SK-N-SH treated with all-trans-retinoic acid at 6 μM for 48 hours (cell line): ENCODE results near the gene PTPRD.

Source experiments
- CSDC2 ChIP-seq: fragments of 250-450 bp; sonication (Bioruptor Pico); IDR thresholded peaks from 2 replicates; pipeline ENCODE4 v1.5.0; 2020; ENCODE audit warnings: mild to moderate bottlenecking, moderate library complexity
- PPARA ChIP-seq: fragments of 250-450 bp; sonication (Bioruptor Pico); IDR thresholded peaks from 2 replicates; pipeline ENCODE4 v1.5.0; 2020; ENCODE audit warnings: mild to moderate bottlenecking, borderline replicate concordance
- RARB ChIP-seq: fragments of 250-450 bp; sonication (Bioruptor Pico); IDR thresholded peaks from 2 replicates; pipeline ENCODE4 v1.8.0; 2021; ENCODE audit warnings: mild to moderate bottlenecking, moderate library complexity
- SNAI2 ChIP-seq: fragments of 250-450 bp; sonication (Bioruptor Pico); IDR thresholded peaks from 2 replicates; pipeline ENCODE4 v1.5.0; 2020; ENCODE audit warnings: mild to moderate bottlenecking, moderate library complexity
- TCF4 ChIP-seq: fragments of 250-450 bp; sonication (Bioruptor Pico); IDR thresholded peaks from 2 replicates; pipeline ENCODE4 v1.8.0; 2021; ENCODE audit warnings: mild to moderate bottlenecking, moderate library complexity, borderline replicate concordance
- TOX ChIP-seq: fragments of 250-450 bp; sonication (Bioruptor Pico); IDR thresholded peaks from 2 replicates; pipeline ENCODE4 v1.8.0; 2021; ENCODE audit warnings: mild to moderate bottlenecking, moderate library complexity, borderline replicate concordance
- ZC3H10 ChIP-seq: fragments of 250-450 bp; sonication (Bioruptor Pico); IDR thresholded peaks from 2 replicates; pipeline ENCODE4 v1.5.1; 2021; ENCODE audit warnings: mild to moderate bottlenecking, moderate library complexity
- ZFP30 ChIP-seq: fragments of 450-650 bp; formaldehyde crosslinking; IDR thresholded peaks from 2 replicates; pipeline ENCODE4 v1.5.0; 2022; ENCODE audit warnings: mild to moderate bottlenecking, moderate library complexity
- ZNF565 ChIP-seq: fragments of 450-650 bp; formaldehyde crosslinking; conservative IDR thresholded peaks from 2 replicates; pipeline ENCODE4 v1.5.0; 2020; ENCODE audit warnings: low read depth, mild to moderate bottlenecking, moderate library complexity
- ZNF70 ChIP-seq: fragments of 450-650 bp; formaldehyde crosslinking; IDR thresholded peaks from 2 replicates; pipeline ENCODE4 v1.5.0; 2020; ENCODE audit warnings: mild to moderate bottlenecking, moderate library complexity
- ZNF8 ChIP-seq: fragments of 450-650 bp; formaldehyde crosslinking; IDR thresholded peaks from 2 replicates; pipeline ENCODE4 v1.5.0; 2020; ENCODE audit warnings: mild to moderate bottlenecking, moderate library complexity
- TF ChIP-seq, protein P1 (sequence below): fragments of 250-450 bp; sonication (Bioruptor Pico); IDR thresholded peaks from 2 replicates; pipeline ENCODE4 v1.5.1; 2021; ENCODE audit warnings: mild to moderate bottlenecking, moderate library complexity
- TF ChIP-seq, protein P2 (sequence below): fragments of 250-450 bp; sonication (Bioruptor Pico); IDR thresholded peaks from 2 replicates; pipeline ENCODE4 v1.5.1; 2020; ENCODE audit warnings: low read depth, mild to moderate bottlenecking, moderate library complexity
- TF ChIP-seq, protein P3 (sequence below): fragments of 250-450 bp; sonication (Bioruptor Pico); IDR thresholded peaks from 2 replicates; pipeline ENCODE4 v1.5.0; 2020; ENCODE audit warnings: mild to moderate bottlenecking, moderate library complexity

DNA sequence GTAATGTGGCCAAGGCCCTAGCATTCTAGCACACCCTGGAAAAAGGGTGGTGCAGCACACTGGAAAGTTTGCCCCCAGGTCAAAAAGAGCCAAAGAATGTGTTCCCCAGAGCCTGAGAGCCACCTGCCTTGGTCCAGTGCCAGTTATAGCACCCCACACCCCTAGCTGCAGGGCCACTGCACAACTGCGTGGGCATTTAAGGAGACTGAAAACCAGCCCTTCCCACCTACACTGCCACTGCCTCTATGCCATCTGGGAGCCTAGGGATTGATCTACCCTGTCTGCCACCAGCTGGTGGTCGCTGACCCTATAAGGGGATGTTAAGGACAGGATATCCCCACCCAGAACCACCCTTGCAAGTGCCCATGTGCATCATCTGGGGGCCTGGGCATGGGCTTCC lies 38.2 kb upstream of the PTPRD start:
- TF ChIP-seq RARB (CRISPR knock-in tag) (no peak), TCF4 (no peak), CSDC2 (CRISPR knock-in tag) (no peak), ZFP30 (CRISPR knock-in tag) (no peak), ZNF8 (CRISPR knock-in tag) (no peak), SNAI2 (CRISPR knock-in tag) (no peak), ZNF565 (no peak), TOX (CRISPR knock-in tag) (no peak), ZC3H10 (no peak), ZNF70 (CRISPR knock-in tag) (no peak), PPARA (CRISPR knock-in tag) (no peak)
- TF ChIP-seq, protein P1, sequence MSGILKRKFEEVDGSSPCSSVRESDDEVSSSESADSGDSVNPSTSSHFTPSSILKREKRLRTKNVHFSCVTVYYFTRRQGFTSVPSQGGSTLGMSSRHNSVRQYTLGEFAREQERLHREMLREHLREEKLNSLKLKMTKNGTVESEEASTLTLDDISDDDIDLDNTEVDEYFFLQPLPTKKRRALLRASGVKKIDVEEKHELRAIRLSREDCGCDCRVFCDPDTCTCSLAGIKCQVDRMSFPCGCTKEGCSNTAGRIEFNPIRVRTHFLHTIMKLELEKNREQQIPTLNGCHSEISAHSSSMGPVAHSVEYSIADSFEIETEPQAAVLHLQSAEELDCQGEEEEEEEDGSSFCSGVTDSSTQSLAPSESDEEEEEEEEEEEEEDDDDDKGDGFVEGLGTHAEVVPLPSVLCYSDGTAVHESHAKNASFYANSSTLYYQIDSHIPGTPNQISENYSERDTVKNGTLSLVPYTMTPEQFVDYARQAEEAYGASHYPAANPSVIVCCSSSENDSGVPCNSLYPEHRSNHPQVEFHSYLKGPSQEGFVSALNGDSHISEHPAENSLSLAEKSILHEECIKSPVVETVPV (CRISPR knock-in tag) = no peak
- TF ChIP-seq, protein P2, sequence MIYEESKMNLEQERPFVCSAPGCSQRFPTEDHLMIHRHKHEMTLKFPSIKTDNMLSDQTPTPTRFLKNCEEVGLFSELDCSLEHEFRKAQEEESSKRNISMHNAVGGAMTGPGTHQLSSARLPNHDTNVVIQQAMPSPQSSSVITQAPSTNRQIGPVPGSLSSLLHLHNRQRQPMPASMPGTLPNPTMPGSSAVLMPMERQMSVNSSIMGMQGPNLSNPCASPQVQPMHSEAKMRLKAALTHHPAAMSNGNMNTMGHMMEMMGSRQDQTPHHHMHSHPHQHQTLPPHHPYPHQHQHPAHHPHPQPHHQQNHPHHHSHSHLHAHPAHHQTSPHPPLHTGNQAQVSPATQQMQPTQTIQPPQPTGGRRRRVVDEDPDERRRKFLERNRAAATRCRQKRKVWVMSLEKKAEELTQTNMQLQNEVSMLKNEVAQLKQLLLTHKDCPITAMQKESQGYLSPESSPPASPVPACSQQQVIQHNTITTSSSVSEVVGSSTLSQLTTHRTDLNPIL (CRISPR knock-in tag) = no peak
- TF ChIP-seq, protein P3, sequence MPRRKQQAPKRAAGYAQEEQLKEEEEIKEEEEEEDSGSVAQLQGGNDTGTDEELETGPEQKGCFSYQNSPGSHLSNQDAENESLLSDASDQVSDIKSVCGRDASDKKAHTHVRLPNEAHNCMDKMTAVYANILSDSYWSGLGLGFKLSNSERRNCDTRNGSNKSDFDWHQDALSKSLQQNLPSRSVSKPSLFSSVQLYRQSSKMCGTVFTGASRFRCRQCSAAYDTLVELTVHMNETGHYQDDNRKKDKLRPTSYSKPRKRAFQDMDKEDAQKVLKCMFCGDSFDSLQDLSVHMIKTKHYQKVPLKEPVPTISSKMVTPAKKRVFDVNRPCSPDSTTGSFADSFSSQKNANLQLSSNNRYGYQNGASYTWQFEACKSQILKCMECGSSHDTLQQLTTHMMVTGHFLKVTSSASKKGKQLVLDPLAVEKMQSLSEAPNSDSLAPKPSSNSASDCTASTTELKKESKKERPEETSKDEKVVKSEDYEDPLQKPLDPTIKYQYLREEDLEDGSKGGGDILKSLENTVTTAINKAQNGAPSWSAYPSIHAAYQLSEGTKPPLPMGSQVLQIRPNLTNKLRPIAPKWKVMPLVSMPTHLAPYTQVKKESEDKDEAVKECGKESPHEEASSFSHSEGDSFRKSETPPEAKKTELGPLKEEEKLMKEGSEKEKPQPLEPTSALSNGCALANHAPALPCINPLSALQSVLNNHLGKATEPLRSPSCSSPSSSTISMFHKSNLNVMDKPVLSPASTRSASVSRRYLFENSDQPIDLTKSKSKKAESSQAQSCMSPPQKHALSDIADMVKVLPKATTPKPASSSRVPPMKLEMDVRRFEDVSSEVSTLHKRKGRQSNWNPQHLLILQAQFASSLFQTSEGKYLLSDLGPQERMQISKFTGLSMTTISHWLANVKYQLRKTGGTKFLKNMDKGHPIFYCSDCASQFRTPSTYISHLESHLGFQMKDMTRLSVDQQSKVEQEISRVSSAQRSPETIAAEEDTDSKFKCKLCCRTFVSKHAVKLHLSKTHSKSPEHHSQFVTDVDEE (CRISPR knock-in tag) = no peak
